GM23338 (cell line): ENCODE measurements around the gene COL25A1. TPM values are rescaled to one million over a fixed set of nuclear protein-coding genes. Genes with fewer than 3 reads are reported as not detected.

Experiments used
- ATAC-seq: fragments of 200-7000 bp; cut with Tn5 transposase; 3 replicates; pipeline ENCODE4 v1.9.1; 2020
- DNase-seq: peaks from one replicate; pipeline ENCODE4 v3.0.0-alpha.2; 2015; ENCODE audit warnings: low spot score
- H2AFZ ChIP-seq: fragments of 200-600 bp; sonication (generic); 2 replicates; pipeline ENCODE4 v1.8.0; 2016; ENCODE audit warnings: antibody characterized with exemption, mild to moderate bottlenecking, moderate library complexity
- H3F3A ChIP-seq: fragments of 200-600 bp; sonication (generic); replicated peaks from 2 replicates; pipeline ENCODE4 v1.8.0; 2017; ENCODE audit warnings: antibody characterized with exemption, mixed run types, low read depth
- H3K27ac ChIP-seq: fragments of 200-600 bp; sonication (generic); 2 replicates; pipeline ENCODE4 v1.6.1; 2016; ENCODE audit warnings: low read depth
- H3K27me3 ChIP-seq: fragments of 200-600 bp; sonication (generic); 2 replicates; pipeline ENCODE4 v1.8.0; 2016; ENCODE audit warnings: mild to moderate bottlenecking, mixed run types, moderate library complexity; ENCODE audit not compliant: insufficient read depth
- H3K36me3 ChIP-seq: fragments of 200-600 bp; sonication (generic); 2 replicates; pipeline ENCODE4 v1.8.0; 2016; ENCODE audit warnings: mild to moderate bottlenecking; ENCODE audit not compliant: insufficient read depth
- H3K4me1 ChIP-seq: fragments of 200-600 bp; sonication (generic); 2 replicates; pipeline ENCODE4 v1.8.0; 2016; ENCODE audit warnings: mild to moderate bottlenecking, moderate library complexity; ENCODE audit not compliant: insufficient read depth
- H3K4me2 ChIP-seq: fragments of 200-600 bp; sonication (generic); 2 replicates; pipeline ENCODE4 v1.7.1; 2017; ENCODE audit warnings: mixed run types
- H3K4me3 ChIP-seq: fragments of 200-600 bp; sonication (generic); 2 replicates; pipeline ENCODE4 v1.6.1; 2016; ENCODE audit warnings: mixed run types
- H3K79me2 ChIP-seq: fragments of 200-600 bp; sonication (generic); replicated peaks from 2 replicates; pipeline ENCODE4 v1.8.0; 2017; ENCODE audit warnings: mild to moderate bottlenecking; ENCODE audit not compliant: insufficient read depth
- H3K9me2 ChIP-seq: fragments of 200-600 bp; sonication (generic); 2 replicates; pipeline ENCODE4 v1.8.0; 2017; ENCODE audit not compliant: insufficient read depth
- H4K20me1 ChIP-seq: fragments of 200-600 bp; sonication (generic); replicated peaks from 2 replicates; pipeline ENCODE4 v1.8.0; 2017; ENCODE audit warnings: mild to moderate bottlenecking; ENCODE audit not compliant: insufficient read depth
- H3K27ac Mint-ChIP-seq: 2 replicates; pipeline ENCODE4 v1.8.0; 2020; ENCODE audit warnings: inconsistent platforms, mild to moderate bottlenecking, moderate library complexity, mixed read lengths
- H3K27me3 Mint-ChIP-seq: 3 replicates; pipeline ENCODE4 v1.8.0; 2022; ENCODE audit warnings: low read depth, mild to moderate bottlenecking, moderate library complexity, mixed read lengths, inconsistent platforms; ENCODE audit not compliant: insufficient read depth, poor library complexity
- H3K36me3 Mint-ChIP-seq: 3 replicates; pipeline ENCODE4 v1.8.0; 2021; ENCODE audit warnings: low read depth, mild to moderate bottlenecking, inconsistent platforms, moderate library complexity, mixed read lengths
- H3K4me1 Mint-ChIP-seq: 3 replicates; pipeline ENCODE4 v1.8.0; 2020; ENCODE audit warnings: mild to moderate bottlenecking, inconsistent platforms, mixed read lengths
- H3K4me3 Mint-ChIP-seq: 3 replicates; pipeline ENCODE4 v1.8.0; 2021; ENCODE audit warnings: moderate library complexity, mild to moderate bottlenecking, inconsistent platforms, mixed read lengths
- H3K9me3 Mint-ChIP-seq: 3 replicates; pipeline ENCODE4 v1.8.0; 2020; ENCODE audit warnings: moderate library complexity, mild to moderate bottlenecking, inconsistent platforms, mixed read lengths
- CREB1 ChIP-seq: fragments of 250-450 bp; sonication (Bioruptor Pico); IDR thresholded peaks from 2 replicates; pipeline ENCODE4 v1.5.0; 2020; ENCODE audit warnings: low read depth, mild to moderate bottlenecking, moderate library complexity
- ETS1 ChIP-seq: IDR thresholded peaks from 2 replicates; pipeline ENCODE4 v1.6.1; 2016; ENCODE audit warnings: antibody characterized with exemption
- REST ChIP-seq: IDR thresholded peaks from one replicate; pipeline ENCODE4 v1.6.1; 2018; ENCODE audit warnings: antibody characterized with exemption; ENCODE audit not compliant: unreplicated experiment
- STAT1 ChIP-seq: IDR thresholded peaks from one replicate; pipeline ENCODE4 v1.6.1; 2016; ENCODE audit warnings: antibody characterized with exemption; ENCODE audit not compliant: unreplicated experiment
- ZNF114 ChIP-seq: fragments of 250-450 bp; sonication (Bioruptor Pico); IDR thresholded peaks from 2 replicates; pipeline ENCODE4 v1.5.0; 2020; ENCODE audit warnings: mild to moderate bottlenecking, moderate library complexity
- ZNF331 ChIP-seq: fragments of 250-450 bp; sonication (Bioruptor Pico); IDR thresholded peaks from 2 replicates; pipeline ENCODE4 v1.5.0; 2020; ENCODE audit warnings: low read depth, mild to moderate bottlenecking, moderate library complexity
- ZNF462 ChIP-seq: fragments of 250-450 bp; sonication (Bioruptor Pico); IDR thresholded peaks from 2 replicates; pipeline ENCODE4 v1.5.0; 2020; ENCODE audit warnings: mild to moderate bottlenecking, moderate library complexity
- polyA plus RNA-seq: library from polyadenylated mRNA; unstranded; fragments of >200 nt; fragmentation: Nextera tagmentation; extraction: Ambion mirVana; gene quantifications from 2 replicates; pipeline ENCODE4 v1.2.1, GENCODE V29; 2016
- total RNA-seq: library from RNA; depleted of rRNA; stranded (reverse); fragments of >200 nt; shearing (Covaris generic); gene quantifications from 2 replicates; pipeline ENCODE4 v1.2.3, GENCODE V29; 2014
- TF ChIP-seq, protein P1 (sequence below), 2 experiments: fragments of 200-600 bp in 1 of 2; sonication (generic) in 1 of 2; conservative IDR thresholded peaks; 2 replicates each; pipeline versions ENCODE4 v1.5.1 to v1.6.1; 2016 to 2017; ENCODE audit warnings: antibody characterized with exemption in 2 of 2, low read depth in 2 of 2, mild to moderate bottlenecking in 2 of 2, moderate library complexity in 1 of 2

The COL25A1 gene
- total and polyA plus RNA-seq, 2 experiments from 2014 or later = 3.9 to 5.6 TPM

GRCh38 chr4:108833046-108833445 lies 469.4 kb downstream of the COL25A1 start (continued):
- TF ChIP-seq, protein P1, sequence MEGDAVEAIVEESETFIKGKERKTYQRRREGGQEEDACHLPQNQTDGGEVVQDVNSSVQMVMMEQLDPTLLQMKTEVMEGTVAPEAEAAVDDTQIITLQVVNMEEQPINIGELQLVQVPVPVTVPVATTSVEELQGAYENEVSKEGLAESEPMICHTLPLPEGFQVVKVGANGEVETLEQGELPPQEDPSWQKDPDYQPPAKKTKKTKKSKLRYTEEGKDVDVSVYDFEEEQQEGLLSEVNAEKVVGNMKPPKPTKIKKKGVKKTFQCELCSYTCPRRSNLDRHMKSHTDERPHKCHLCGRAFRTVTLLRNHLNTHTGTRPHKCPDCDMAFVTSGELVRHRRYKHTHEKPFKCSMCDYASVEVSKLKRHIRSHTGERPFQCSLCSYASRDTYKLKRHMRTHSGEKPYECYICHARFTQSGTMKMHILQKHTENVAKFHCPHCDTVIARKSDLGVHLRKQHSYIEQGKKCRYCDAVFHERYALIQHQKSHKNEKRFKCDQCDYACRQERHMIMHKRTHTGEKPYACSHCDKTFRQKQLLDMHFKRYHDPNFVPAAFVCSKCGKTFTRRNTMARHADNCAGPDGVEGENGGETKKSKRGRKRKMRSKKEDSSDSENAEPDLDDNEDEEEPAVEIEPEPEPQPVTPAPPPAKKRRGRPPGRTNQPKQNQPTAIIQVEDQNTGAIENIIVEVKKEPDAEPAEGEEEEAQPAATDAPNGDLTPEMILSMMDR (conservative IDR thresholded peaks at IDR 0.05; ENCODE audit: low read depth in 2 of 2) = no peak
- TF ChIP-seq ZNF114 (CRISPR knock-in tag) = no peak
- no peak for TF ChIP-seq ZNF462 (CRISPR knock-in tag)
- TF ChIP-seq CREB1 (CRISPR knock-in tag) = no peak
- TF ChIP-seq ZNF331 (CRISPR knock-in tag) = no peak
- TF ChIP-seq STAT1 = no peak

DNA sequence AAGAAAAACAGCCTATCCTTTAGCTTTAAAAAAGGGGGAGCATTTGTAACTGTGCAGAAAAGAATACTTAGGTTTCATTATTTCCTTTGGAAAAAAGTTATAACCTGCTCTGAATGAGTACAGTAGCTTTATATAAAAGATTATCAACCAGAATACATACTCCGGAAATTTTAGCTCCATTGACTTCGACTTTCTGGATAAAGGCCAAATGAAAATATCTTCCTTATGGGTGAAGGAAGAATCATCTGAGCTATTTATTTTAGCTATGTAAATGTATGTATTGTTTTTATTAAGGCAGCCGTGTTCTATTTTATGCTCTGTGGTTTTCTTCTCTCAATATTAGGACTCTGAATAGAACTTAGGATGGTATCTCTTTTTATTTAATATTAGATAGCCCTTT lies 470.6 kb downstream of the COL25A1 start:
- Histone ChIP-seq H3K27me3 (no peaks in the 10 kb centered on the region), H2AFZ (no peak overlapping the region), H3K4me3 (no peak overlapping the region), H3K4me1 (no peaks in the 10 kb centered on the region), H3K79me2 (no peaks in the 10 kb centered on the region), H3K36me3 (no peaks in the 10 kb centered on the region), H3K9me2 (no peaks in the 10 kb centered on the region), H3K27ac (no peak overlapping the region), H3K4me2 (no peak overlapping the region), H4K20me1 (no peaks in the 10 kb centered on the region), H3F3A (no peaks in the 10 kb centered on the region)
- no peaks in the 10 kb centered on the region for H3K9me3 Mint-ChIP-seq
- H3K27me3 Mint-ChIP-seq = no peaks in the 10 kb centered on the region
- H3K27ac Mint-ChIP-seq = no peak overlapping the region
- H3K4me1 Mint-ChIP-seq = no peaks in the 10 kb centered on the region
- ATAC-seq = no peak
- DNase-seq = no peak
- no peak overlapping the region for H3K4me3 Mint-ChIP-seq
- no peaks in the 10 kb centered on the region for H3K36me3 Mint-ChIP-seq
- TF ChIP-seq ETS1 = no peak
- no peak for TF ChIP-seq CREB1 (CRISPR knock-in tag)
- no peak for TF ChIP-seq ZNF331 (CRISPR knock-in tag)
- no peak for TF ChIP-seq REST
- TF ChIP-seq, protein P1 (conservative IDR thresholded peaks at IDR 0.05; ENCODE audit: low read depth in 2 of 2) = no peak
- no peak for TF ChIP-seq ZNF114 (CRISPR knock-in tag)
- TF ChIP-seq STAT1 = no peak
